Peyer's patch (tissue), 4 donors: ENCODE data around the gene PTPN11. TPM values are rescaled to one million over a fixed set of nuclear protein-coding genes. Genes with fewer than 3 reads are reported as not detected.

Experiments used
- DNase-seq, 3 donors: peaks; one replicate each; pipeline ENCODE4 v3.0.0-alpha.2; 2017 to 2019
- H3K27ac ChIP-seq, 4 donors: fragments of 200-600 bp; sonication (generic); one replicate each; pipeline ENCODE4 v1.5.1; 2016 to 2019
- H3K27me3 ChIP-seq, 2 donors: fragments of 200-600 bp; sonication (generic); one replicate each; pipeline ENCODE4 v1.5.1; 2019
- H3K36me3 ChIP-seq, 3 donors: fragments of 200-600 bp; sonication (generic); one replicate each; pipeline ENCODE4 v1.5.1; 2016 to 2019
- H3K4me1 ChIP-seq, 4 donors: fragments of 200-600 bp; sonication (generic); one replicate each; pipeline ENCODE4 v1.5.1; 2016 to 2019
- H3K4me3 ChIP-seq, 4 donors: fragments of 200-600 bp; sonication (generic); 1 replicate in 3 of 4; 2 replicates in 1 of 4; pipeline ENCODE4 v1.5.1; 2016 to 2019; ENCODE audit warnings: mild to moderate bottlenecking in 1 of 4
- H3K9me3 ChIP-seq, 4 donors: fragments of 200-600 bp; sonication (generic); one replicate each; pipeline ENCODE4 v1.5.1; 2016 to 2019; ENCODE audit warnings: mild to moderate bottlenecking in 1 of 4
- POLR2A ChIP-seq, 2 donors: fragments of 450-650 bp; IDR thresholded peaks; one replicate each; pipeline ENCODE4 v1.5.1; 2017; ENCODE audit warnings: antibody characterized with exemption in 2 of 2, mild to moderate bottlenecking in 2 of 2, moderate library complexity in 2 of 2
- total RNA-seq, 4 donors: library from RNA; depleted of rRNA; stranded (reverse); fragments of >200 nt; gene quantifications; one replicate each; pipeline ENCODE4 v1.1.0, GENCODE V29; 2016
- TF ChIP-seq, protein P1 (sequence below), 6 experiments: fragments of 450-650 bp in 4 of 6; fragments of 200-600 bp in 2 of 6; sonication (generic) in 1 of 6; IDR thresholded peaks; one replicate each; pipeline ENCODE4 v1.5.1; 2017 to 2019; ENCODE audit warnings: antibody characterized with exemption in 6 of 6, mild to moderate bottlenecking in 3 of 6, moderate library complexity in 1 of 6

The PTPN11 gene
- total RNA-seq, 4 donors from 2014 or later: 34.5 to 128 (median 40.5) TPM

DNA sequence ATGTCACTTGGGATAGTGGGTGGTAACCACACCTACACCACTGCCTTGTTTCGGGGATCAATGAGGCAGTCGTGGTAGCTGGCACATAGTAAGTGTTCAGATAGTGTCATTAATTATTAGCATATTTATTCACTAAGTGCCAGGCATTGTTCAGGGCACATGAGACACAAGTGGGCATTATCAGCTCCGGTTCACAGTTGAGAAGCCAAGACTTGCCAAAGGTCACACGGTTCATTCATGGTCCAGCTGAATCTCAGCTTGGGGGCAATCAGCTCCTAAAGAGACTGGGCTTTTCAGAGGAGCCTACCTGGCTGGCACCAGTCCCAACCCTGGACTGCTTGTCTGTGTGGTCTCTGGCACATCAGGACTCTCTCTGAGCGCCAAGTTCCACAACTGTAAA is 121.3 kb downstream of the PTPN11 start:
- TF ChIP-seq, protein P1, sequence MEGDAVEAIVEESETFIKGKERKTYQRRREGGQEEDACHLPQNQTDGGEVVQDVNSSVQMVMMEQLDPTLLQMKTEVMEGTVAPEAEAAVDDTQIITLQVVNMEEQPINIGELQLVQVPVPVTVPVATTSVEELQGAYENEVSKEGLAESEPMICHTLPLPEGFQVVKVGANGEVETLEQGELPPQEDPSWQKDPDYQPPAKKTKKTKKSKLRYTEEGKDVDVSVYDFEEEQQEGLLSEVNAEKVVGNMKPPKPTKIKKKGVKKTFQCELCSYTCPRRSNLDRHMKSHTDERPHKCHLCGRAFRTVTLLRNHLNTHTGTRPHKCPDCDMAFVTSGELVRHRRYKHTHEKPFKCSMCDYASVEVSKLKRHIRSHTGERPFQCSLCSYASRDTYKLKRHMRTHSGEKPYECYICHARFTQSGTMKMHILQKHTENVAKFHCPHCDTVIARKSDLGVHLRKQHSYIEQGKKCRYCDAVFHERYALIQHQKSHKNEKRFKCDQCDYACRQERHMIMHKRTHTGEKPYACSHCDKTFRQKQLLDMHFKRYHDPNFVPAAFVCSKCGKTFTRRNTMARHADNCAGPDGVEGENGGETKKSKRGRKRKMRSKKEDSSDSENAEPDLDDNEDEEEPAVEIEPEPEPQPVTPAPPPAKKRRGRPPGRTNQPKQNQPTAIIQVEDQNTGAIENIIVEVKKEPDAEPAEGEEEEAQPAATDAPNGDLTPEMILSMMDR (IDR thresholded peaks at IDR 0.05): no peak
- no peak for TF ChIP-seq POLR2A (IDR thresholded peaks at IDR 0.05)

DNA sequence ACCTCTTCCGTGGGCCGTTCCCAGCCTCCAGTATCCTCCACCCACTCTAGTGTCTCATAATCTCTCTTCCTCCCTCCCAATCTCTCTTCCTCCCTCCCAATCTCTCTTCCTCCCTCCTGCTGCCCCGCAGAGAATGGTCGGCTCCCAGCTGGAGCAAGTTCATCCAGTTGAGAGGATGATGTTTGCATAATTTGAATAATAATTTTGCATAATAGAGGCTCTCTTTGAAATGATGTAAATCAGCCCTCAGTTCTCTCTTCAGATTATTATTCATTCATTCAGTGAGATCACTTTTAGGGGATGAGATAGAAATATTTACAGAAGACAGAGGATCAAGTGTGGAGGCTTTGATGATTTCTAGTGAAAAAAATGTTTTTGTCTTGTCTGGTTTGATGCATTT is 125.0 kb downstream of the PTPN11 start:
- H3K27me3 ChIP-seq: no peaks in the 10 kb centered on the region
- TF ChIP-seq, protein P1 (IDR thresholded peaks at IDR 0.05): no peak
- TF ChIP-seq POLR2A (IDR thresholded peaks at IDR 0.05): no peak

More for the DNA sequence above, 121.3 kb downstream of the PTPN11 start:
- Histone ChIP-seq H3K36me3 (no peaks in the 10 kb centered on the region), H3K27ac (no peak overlapping the region), H3K4me1 (no peaks in the 10 kb centered on the region), H3K4me3 (no peak overlapping the region), H3K27me3 (no peaks in the 10 kb centered on the region), H3K9me3 (no peaks in the 10 kb centered on the region)
- no peak for DNase-seq

DNA sequence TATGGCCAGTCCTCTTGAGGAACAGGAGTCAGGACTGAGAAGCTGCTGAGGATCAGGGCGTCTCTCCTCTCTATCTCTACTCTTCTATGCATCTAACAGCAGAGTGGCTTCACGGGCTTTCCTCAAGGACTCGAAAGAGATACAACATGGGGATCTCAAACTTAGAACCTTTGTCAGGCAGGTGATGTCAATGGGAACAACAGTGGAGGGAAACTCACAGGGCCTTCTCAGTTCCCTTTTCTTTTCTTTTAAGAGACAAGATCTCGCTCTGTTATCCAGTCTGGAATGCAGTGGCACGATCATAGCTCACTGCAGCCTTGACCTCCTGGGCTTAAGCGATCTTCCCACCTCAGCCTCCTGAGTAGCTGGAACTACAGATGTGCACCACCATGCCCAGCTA is 127.6 kb downstream of the PTPN11 start:
- no peaks in the 10 kb centered on the region for H3K36me3 ChIP-seq

More for the DNA sequence above, 125.0 kb downstream of the PTPN11 start:
- H3K9me3 ChIP-seq: no peaks in the 10 kb centered on the region
- H3K4me3 ChIP-seq: no peak overlapping the region
- no peaks in the 10 kb centered on the region for H3K36me3 ChIP-seq
- DNase-seq: no peak
- H3K27ac ChIP-seq: no peak overlapping the region
- H3K4me1 ChIP-seq: no peaks in the 10 kb centered on the region

DNA sequence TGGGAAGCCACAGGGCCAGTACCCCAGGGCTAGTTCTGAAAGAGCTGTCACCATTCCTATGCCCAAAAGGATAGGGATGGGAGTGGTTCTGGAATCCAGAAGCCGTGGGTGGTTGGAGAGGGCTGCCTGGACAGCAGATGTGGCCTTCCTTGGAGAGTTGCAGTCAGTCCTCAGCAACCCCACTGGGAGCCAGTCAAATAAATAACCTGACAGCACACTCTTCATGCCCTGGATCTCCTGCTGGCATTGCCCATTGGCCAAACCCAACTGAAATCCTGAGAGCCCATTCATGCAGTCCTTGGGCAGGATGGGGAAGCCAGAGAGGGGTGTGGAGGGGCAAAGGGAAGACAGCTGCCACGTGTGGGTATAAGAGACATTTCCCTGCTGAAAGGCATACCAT is 128.2 kb downstream of the PTPN11 start:
- Histone ChIP-seq H3K36me3 (no peaks in the 10 kb centered on the region), H3K27ac (no peak overlapping the region), H3K4me3 (no peak overlapping the region), H3K9me3 (no peaks in the 10 kb centered on the region), H3K27me3 (no peaks in the 10 kb centered on the region), H3K4me1 (no peaks in the 10 kb centered on the region)
- TF ChIP-seq, protein P1 (IDR thresholded peaks at IDR 0.05): no peak
- TF ChIP-seq POLR2A (IDR thresholded peaks at IDR 0.05): no peak
- DNase-seq: no peak

More for the DNA sequence above, 127.6 kb downstream of the PTPN11 start:
- TF ChIP-seq, protein P1 (IDR thresholded peaks at IDR 0.05): no peak
- TF ChIP-seq POLR2A (IDR thresholded peaks at IDR 0.05): no peak
- H3K9me3 ChIP-seq: no peaks in the 10 kb centered on the region
- no peak overlapping the region for H3K27ac ChIP-seq
- no peaks in the 10 kb centered on the region for H3K4me1 ChIP-seq
- no peak for DNase-seq
- no peak overlapping the region for H3K4me3 ChIP-seq
- no peaks in the 10 kb centered on the region for H3K27me3 ChIP-seq

DNA sequence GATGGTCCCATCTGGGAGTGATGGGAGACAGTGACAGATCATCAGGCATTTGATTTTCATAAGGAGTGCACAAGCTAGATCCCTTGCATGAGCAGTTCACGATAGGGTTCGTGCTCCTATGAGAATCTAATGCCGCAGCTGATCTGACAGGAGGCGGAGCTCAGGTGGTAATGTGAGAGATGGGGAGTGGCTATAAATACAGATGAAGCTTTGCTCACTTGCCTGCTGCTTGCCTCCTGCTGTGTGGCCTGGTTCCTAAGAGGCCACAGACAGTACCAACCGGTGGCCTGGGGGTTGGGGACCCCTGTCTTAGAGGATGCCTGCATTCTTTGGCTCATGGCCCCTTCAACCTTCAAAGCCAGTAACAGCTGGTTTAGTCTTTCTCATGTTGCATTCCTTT is 130.3 kb downstream of the PTPN11 start:
- no peak for TF ChIP-seq POLR2A (IDR thresholded peaks at IDR 0.05)
- TF ChIP-seq, protein P1 (IDR thresholded peaks at IDR 0.05): no peak

DNA sequence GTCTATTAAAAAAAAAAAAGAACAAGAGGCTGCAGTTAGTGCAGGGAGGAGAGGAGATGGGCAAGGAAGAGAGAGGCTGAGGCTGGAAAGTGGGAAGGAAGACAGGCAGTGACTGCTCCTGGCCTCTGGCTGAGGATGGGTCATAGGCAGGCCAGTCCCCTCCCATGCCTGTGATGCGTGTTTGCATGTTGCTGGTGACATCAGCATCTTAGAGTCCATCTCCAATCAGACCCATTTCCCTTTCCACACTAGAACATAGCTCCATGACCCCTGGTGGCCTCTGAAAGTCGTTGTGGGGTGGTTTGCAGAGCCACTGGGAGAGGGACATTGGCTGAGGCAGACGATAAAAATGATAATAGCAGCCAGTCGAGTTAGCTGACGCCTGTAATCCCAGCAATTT is 132.9 kb downstream of the PTPN11 start:
- no peak for DNase-seq
- H3K4me3 ChIP-seq: no peak overlapping the region
- no peaks in the 10 kb centered on the region for H3K36me3 ChIP-seq
- H3K27me3 ChIP-seq: no peaks in the 10 kb centered on the region
- TF ChIP-seq, protein P1 (IDR thresholded peaks at IDR 0.05): no peak
- no peak for TF ChIP-seq POLR2A (IDR thresholded peaks at IDR 0.05)
- no peak overlapping the region for H3K27ac ChIP-seq
- no peaks in the 10 kb centered on the region for H3K4me1 ChIP-seq
- H3K9me3 ChIP-seq: no peaks in the 10 kb centered on the region

More for the DNA sequence above, 130.3 kb downstream of the PTPN11 start:
- no peak for DNase-seq
- Histone ChIP-seq H3K27ac (no peak overlapping the region), H3K27me3 (no peaks in the 10 kb centered on the region), H3K4me3 (no peak overlapping the region), H3K4me1 (no peaks in the 10 kb centered on the region), H3K9me3 (no peaks in the 10 kb centered on the region), H3K36me3 (no peaks in the 10 kb centered on the region)
